Panc1 (cell line): Measurements from ENCODE around the gene MEIOB.

ENCODE experiments used
- POLR2AphosphoS5 ChIP-seq: IDR thresholded peaks from 2 replicates; pipeline ENCODE4 v1.6.1; 2012; ENCODE audit warnings: mild to moderate bottlenecking, low read depth, low read length, moderate library complexity
- TCF7L2 ChIP-seq: IDR thresholded peaks from 2 replicates; pipeline ENCODE4 v1.6.1; 2011; ENCODE audit warnings: mild to moderate bottlenecking, low read depth, low read length, inconsistent platforms
- TF ChIP-seq, protein P1 (sequence below): fragments of 450-650 bp; IDR thresholded peaks from 2 replicates; pipeline ENCODE4 v1.5.1; 2017; ENCODE audit warnings: mild to moderate bottlenecking

- TF ChIP-seq, protein P1, sequence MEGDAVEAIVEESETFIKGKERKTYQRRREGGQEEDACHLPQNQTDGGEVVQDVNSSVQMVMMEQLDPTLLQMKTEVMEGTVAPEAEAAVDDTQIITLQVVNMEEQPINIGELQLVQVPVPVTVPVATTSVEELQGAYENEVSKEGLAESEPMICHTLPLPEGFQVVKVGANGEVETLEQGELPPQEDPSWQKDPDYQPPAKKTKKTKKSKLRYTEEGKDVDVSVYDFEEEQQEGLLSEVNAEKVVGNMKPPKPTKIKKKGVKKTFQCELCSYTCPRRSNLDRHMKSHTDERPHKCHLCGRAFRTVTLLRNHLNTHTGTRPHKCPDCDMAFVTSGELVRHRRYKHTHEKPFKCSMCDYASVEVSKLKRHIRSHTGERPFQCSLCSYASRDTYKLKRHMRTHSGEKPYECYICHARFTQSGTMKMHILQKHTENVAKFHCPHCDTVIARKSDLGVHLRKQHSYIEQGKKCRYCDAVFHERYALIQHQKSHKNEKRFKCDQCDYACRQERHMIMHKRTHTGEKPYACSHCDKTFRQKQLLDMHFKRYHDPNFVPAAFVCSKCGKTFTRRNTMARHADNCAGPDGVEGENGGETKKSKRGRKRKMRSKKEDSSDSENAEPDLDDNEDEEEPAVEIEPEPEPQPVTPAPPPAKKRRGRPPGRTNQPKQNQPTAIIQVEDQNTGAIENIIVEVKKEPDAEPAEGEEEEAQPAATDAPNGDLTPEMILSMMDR: no peak
- TF ChIP-seq TCF7L2 (no peak), POLR2AphosphoS5 (no peak)
Observed at GRCh38 chr16:1791256-1791942, 80.6 kb downstream of the MEIOB start.
